22Rv1 (cell line): ENCODE measurements around the gene CCDC15.

Experiments used
- ZFX ChIP-seq: fragments of 450-650 bp; IDR thresholded peaks from 2 replicates; pipeline ENCODE4 v1.6.1; 2017; ENCODE audit warnings: antibody characterized with exemption, borderline replicate concordance
- TF ChIP-seq, protein P1 (sequence below): fragments of 450-650 bp; IDR thresholded peaks from 2 replicates; pipeline ENCODE4 v1.5.1; 2017; ENCODE audit warnings: mild to moderate bottlenecking

DNA sequence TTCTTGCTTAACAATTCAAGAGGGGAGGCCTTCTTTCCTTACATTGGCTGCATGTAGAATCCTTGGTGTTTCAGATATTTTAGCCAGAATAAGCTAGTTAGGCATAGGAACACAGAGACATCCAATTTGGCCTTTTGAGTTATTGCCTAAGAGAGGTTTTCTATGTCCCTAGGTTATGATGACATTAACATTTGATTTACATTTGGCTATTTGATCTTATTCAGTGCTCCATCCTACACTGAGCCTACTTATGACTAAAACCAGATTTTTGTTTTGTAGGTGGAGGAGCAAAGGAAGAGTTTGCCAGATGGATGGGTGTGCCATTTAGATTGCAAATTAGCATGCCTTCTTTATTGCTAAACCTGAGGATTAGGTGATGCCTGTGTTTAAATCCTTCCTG, 98.0 kb downstream of the CCDC15 start:
- TF ChIP-seq, protein P1, sequence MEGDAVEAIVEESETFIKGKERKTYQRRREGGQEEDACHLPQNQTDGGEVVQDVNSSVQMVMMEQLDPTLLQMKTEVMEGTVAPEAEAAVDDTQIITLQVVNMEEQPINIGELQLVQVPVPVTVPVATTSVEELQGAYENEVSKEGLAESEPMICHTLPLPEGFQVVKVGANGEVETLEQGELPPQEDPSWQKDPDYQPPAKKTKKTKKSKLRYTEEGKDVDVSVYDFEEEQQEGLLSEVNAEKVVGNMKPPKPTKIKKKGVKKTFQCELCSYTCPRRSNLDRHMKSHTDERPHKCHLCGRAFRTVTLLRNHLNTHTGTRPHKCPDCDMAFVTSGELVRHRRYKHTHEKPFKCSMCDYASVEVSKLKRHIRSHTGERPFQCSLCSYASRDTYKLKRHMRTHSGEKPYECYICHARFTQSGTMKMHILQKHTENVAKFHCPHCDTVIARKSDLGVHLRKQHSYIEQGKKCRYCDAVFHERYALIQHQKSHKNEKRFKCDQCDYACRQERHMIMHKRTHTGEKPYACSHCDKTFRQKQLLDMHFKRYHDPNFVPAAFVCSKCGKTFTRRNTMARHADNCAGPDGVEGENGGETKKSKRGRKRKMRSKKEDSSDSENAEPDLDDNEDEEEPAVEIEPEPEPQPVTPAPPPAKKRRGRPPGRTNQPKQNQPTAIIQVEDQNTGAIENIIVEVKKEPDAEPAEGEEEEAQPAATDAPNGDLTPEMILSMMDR: no peak
- no peak for TF ChIP-seq ZFX
